GDM1 (cell line): Measurements from ENCODE around the gene ALK.

Experiments
- DNase-seq: peaks from one replicate; lab custom pipeline; 2025; lab: John Stamatoyannopoulos, UW

The ALK gene

GRCh38 chr2:29155578-29155977 lies 765.8 kb downstream of the ALK start:
- no peak for DNase-seq

GRCh38 chr2:29154610-29155009 lies 766.8 kb downstream of the ALK start:
- DNase-seq, result no peak

- no peak for DNase-seq
Measured at GRCh38 chr2:29147963-29148362, 773.4 kb downstream of the ALK start.

- no peak for DNase-seq
Measured at GRCh38 chr2:29146197-29146596, 775.2 kb downstream of the ALK start.

- no peak for DNase-seq
Measured at GRCh38 chr2:29143657-29144056, 777.7 kb downstream of the ALK start.
